ENCODE data around the gene DOCK2. TPM values are rescaled to one million over a fixed set of nuclear protein-coding genes. Genes with fewer than 3 reads are reported as not detected.

DOCK2 gene
- total and polyA plus RNA-seq, 2 of the 8 experiments (the other 6 are each of a cell fraction or from before 2014, with no cell fraction given) = 3.9 to 5.7 TPM

- Histone ChIP-seq H3K14ac (ENCODE audit: insufficient read length) (no peak overlapping the region), H3K4me1 (replicated peaks in 1 of 4; ENCODE audit: control insufficient read depth in 3 of 4, insufficient read depth in 4 of 4, low read length in 3 of 4) (no peaks in the 10 kb centered on the region), H2BK20ac (ENCODE audit: low read length) (no peak overlapping the region), H2BK12ac (ENCODE audit: low read depth, low read length) (no peak overlapping the region), H4K20me1 (replicated peaks in 1 of 2; ENCODE audit: control insufficient read depth in 1 of 2, insufficient read depth in 2 of 2, low read length in 2 of 2) (no peaks in the 10 kb centered on the region), H2BK120ac (replicated peaks; ENCODE audit: low read depth, low read length) (no peak overlapping the region), H3K4ac (replicated peaks; ENCODE audit: insufficient read length, low read depth, low read length) (no peak overlapping the region), H4K8ac (ENCODE audit: extremely low read depth, insufficient read depth, low read length) (no peak overlapping the region), H3K79me2 (ENCODE audit: control insufficient read depth in 1 of 2, insufficient read depth in 2 of 2, low read length in 2 of 2) (no peaks in the 10 kb centered on the region), H3K36me3 (ENCODE audit: control insufficient read depth in 2 of 4, insufficient read depth in 4 of 4, low read length in 3 of 4) (no peaks in the 10 kb centered on the region), H3K18ac (ENCODE audit: extremely low read depth, low read length) (no peak overlapping the region), H4K91ac (replicated peaks; ENCODE audit: insufficient read length, low read length) (no peak overlapping the region), H2BK5ac (ENCODE audit: low read depth, low read length) (no peak overlapping the region), H3K4me2 (ENCODE audit: insufficient read depth in 1 of 2, low read depth in 2 of 2, low read length in 2 of 2) (no peak overlapping the region), H3K4me3 (ENCODE audit: extremely low read depth in 1 of 4, insufficient read depth in 2 of 4, low read depth in 3 of 4, low read length in 4 of 4) (no peak overlapping the region), H3K27me3 (replicated peaks in 1 of 4; ENCODE audit: control insufficient read depth in 3 of 4, extremely low read depth in 1 of 4, insufficient read depth in 3 of 4, low read length in 3 of 4) (no peaks in the 10 kb centered on the region), H3K56ac (replicated peaks; ENCODE audit: insufficient read length, low read depth, low read length) (no peak overlapping the region), H3K27ac (ENCODE audit: low read depth, low read length) (no peak overlapping the region), H3K79me1 (ENCODE audit: low read depth, low read length) (no peaks in the 10 kb centered on the region), H4K5ac (ENCODE audit: insufficient read length, low read depth, low read length) (no peak overlapping the region), H3K23ac (ENCODE audit: insufficient read length) (no peak overlapping the region), H3K9ac (replicated peaks in 1 of 4; ENCODE audit: extremely low read depth in 1 of 4, low read depth in 3 of 4, low read length in 3 of 4) (no peak overlapping the region), H2BK15ac (ENCODE audit: low read length) (no peak overlapping the region), H3K9me3 (ENCODE audit: insufficient read depth in 2 of 2, low read depth in 1 of 2, low read length in 1 of 2) (no peaks in the 10 kb centered on the region), H2AK5ac (ENCODE audit: low read depth, low read length) (no peak overlapping the region), H2AFZ (ENCODE audit: low read length) (no peak overlapping the region), H3K23me2 (ENCODE audit: low read depth, low read length) (no peaks in the 10 kb centered on the region)
- FAIRE-seq (no peak), DNase-seq (ENCODE audit: low read depth in 1 of 2, low spot score in 2 of 2) (no peak)
- CTCF ChIA-PET (ENCODE audit: partially characterized antibody) = interaction anchor here (0.8 to 2.0 kb wide), 3 partner anchors 8 to 62 kb away, joined by 3 to 4 read pairs (median 4); no protein-coding TSS in a partner anchor
- WGBS, 2 experiments (ENCODE audit: extremely low coverage in 1 of 2, insufficient coverage in 1 of 2, insufficient read length in 1 of 2, insufficient replicate concordance in 2 of 2, low coverage in 1 of 2, low lambda C conversion rate in 2 of 2, missing lambda C conversion rate in 1 of 2) = 89% methylated on average over 6 of the region's 6 CpGs; no CpG with 5 or more reads in 1 of the 2 experiments
- POLR2A ChIA-PET (ENCODE audit: partially characterized antibody) = no interaction called here
- TF ChIP-seq POU5F1 (IDR thresholded peaks at IDR 0.05; ENCODE audit: low read depth, low read length) = no peak
- TF ChIP-seq CTBP2 (IDR thresholded peaks at IDR 0.05; ENCODE audit: borderline replicate concordance, insufficient read depth, insufficient read length, low read length) = no peak
- no peak for TF ChIP-seq CBX5 (IDR thresholded peaks at IDR 0.05; ENCODE audit: low read depth, low read length)
- no peak for TF ChIP-seq RBBP5 (IDR thresholded peaks at IDR 0.05; ENCODE audit: borderline replicate concordance, low read depth, low read length)
- no peak for TF ChIP-seq KDM4A (IDR thresholded peaks at IDR 0.05; ENCODE audit: low read depth, low read length, severe bottlenecking)
- TF ChIP-seq JUN (IDR thresholded peaks at IDR 0.05; ENCODE audit: low read depth, low read length) = no peak
- TF ChIP-seq CEBPB (IDR thresholded peaks at IDR 0.05; ENCODE audit: low read depth, low read length) = no peak
- TF ChIP-seq GTF2F1 (IDR thresholded peaks at IDR 0.05; ENCODE audit: borderline replicate concordance, low read depth, low read length) = no peak
- no peak for TF ChIP-seq SP4 (IDR thresholded peaks at IDR 0.05; ENCODE audit: low read length)
- no peak for TF ChIP-seq RXRA (IDR thresholded peaks at IDR 0.05; ENCODE audit: insufficient read depth, low read depth, low read length)
- TF ChIP-seq RFX5 (IDR thresholded peaks at IDR 0.05; ENCODE audit: borderline replicate concordance, low read depth, low read length) = no peak
- no peak for TF ChIP-seq SIRT6 (IDR thresholded peaks at IDR 0.05; ENCODE audit: low read length)
- no peak for TF ChIP-seq BACH1 (IDR thresholded peaks at IDR 0.05; ENCODE audit: low read length)
- no peak for TF ChIP-seq ZNF274 (IDR thresholded peaks at IDR 0.05; ENCODE audit: borderline replicate concordance, extremely low read depth, low read length)
- TF ChIP-seq POLR2AphosphoS5 (IDR thresholded peaks at IDR 0.05; ENCODE audit: low read depth, low read length) = no peak
- TF ChIP-seq SAP30 (IDR thresholded peaks at IDR 0.05; ENCODE audit: insufficient read depth, insufficient replicate concordance, low read length) = no peak
These were observed 371.3 kb downstream of the DOCK2 start for GRCh38 chr5:170008376-170008775.
